GM23338 (cell line): Measurements from ENCODE around the gene FNDC3B. TPM values are rescaled to one million over a fixed set of nuclear protein-coding genes. Genes with fewer than 3 reads are reported as not detected.

ENCODE experiments used
- ATAC-seq: fragments of 200-7000 bp; cut with Tn5 transposase; 3 replicates; pipeline ENCODE4 v1.9.1; 2020
- DNase-seq: peaks from one replicate; pipeline ENCODE4 v3.0.0-alpha.2; 2015; ENCODE audit warnings: low spot score
- H2AFZ ChIP-seq: fragments of 200-600 bp; sonication (generic); 2 replicates; pipeline ENCODE4 v1.8.0; 2016; ENCODE audit warnings: antibody characterized with exemption, mild to moderate bottlenecking, moderate library complexity
- H3F3A ChIP-seq: fragments of 200-600 bp; sonication (generic); replicated peaks from 2 replicates; pipeline ENCODE4 v1.8.0; 2017; ENCODE audit warnings: antibody characterized with exemption, mixed run types, low read depth
- H3K27ac ChIP-seq: fragments of 200-600 bp; sonication (generic); 2 replicates; pipeline ENCODE4 v1.6.1; 2016; ENCODE audit warnings: low read depth
- H3K27me3 ChIP-seq: fragments of 200-600 bp; sonication (generic); 2 replicates; pipeline ENCODE4 v1.8.0; 2016; ENCODE audit warnings: mild to moderate bottlenecking, mixed run types, moderate library complexity; ENCODE audit not compliant: insufficient read depth
- H3K36me3 ChIP-seq: fragments of 200-600 bp; sonication (generic); 2 replicates; pipeline ENCODE4 v1.8.0; 2016; ENCODE audit warnings: mild to moderate bottlenecking; ENCODE audit not compliant: insufficient read depth
- H3K4me1 ChIP-seq: fragments of 200-600 bp; sonication (generic); 2 replicates; pipeline ENCODE4 v1.8.0; 2016; ENCODE audit warnings: mild to moderate bottlenecking, moderate library complexity; ENCODE audit not compliant: insufficient read depth
- H3K4me2 ChIP-seq: fragments of 200-600 bp; sonication (generic); 2 replicates; pipeline ENCODE4 v1.7.1; 2017; ENCODE audit warnings: mixed run types
- H3K4me3 ChIP-seq: fragments of 200-600 bp; sonication (generic); 2 replicates; pipeline ENCODE4 v1.6.1; 2016; ENCODE audit warnings: mixed run types
- H3K79me2 ChIP-seq: fragments of 200-600 bp; sonication (generic); replicated peaks from 2 replicates; pipeline ENCODE4 v1.8.0; 2017; ENCODE audit warnings: mild to moderate bottlenecking; ENCODE audit not compliant: insufficient read depth
- H3K9me2 ChIP-seq: fragments of 200-600 bp; sonication (generic); 2 replicates; pipeline ENCODE4 v1.8.0; 2017; ENCODE audit not compliant: insufficient read depth
- H4K20me1 ChIP-seq: fragments of 200-600 bp; sonication (generic); replicated peaks from 2 replicates; pipeline ENCODE4 v1.8.0; 2017; ENCODE audit warnings: mild to moderate bottlenecking; ENCODE audit not compliant: insufficient read depth
- H3K27ac Mint-ChIP-seq: 2 replicates; pipeline ENCODE4 v1.8.0; 2020; ENCODE audit warnings: inconsistent platforms, mild to moderate bottlenecking, moderate library complexity, mixed read lengths
- H3K27me3 Mint-ChIP-seq: 3 replicates; pipeline ENCODE4 v1.8.0; 2022; ENCODE audit warnings: low read depth, mild to moderate bottlenecking, moderate library complexity, mixed read lengths, inconsistent platforms; ENCODE audit not compliant: insufficient read depth, poor library complexity
- H3K36me3 Mint-ChIP-seq: 3 replicates; pipeline ENCODE4 v1.8.0; 2021; ENCODE audit warnings: low read depth, mild to moderate bottlenecking, inconsistent platforms, moderate library complexity, mixed read lengths
- H3K4me1 Mint-ChIP-seq: 3 replicates; pipeline ENCODE4 v1.8.0; 2020; ENCODE audit warnings: mild to moderate bottlenecking, inconsistent platforms, mixed read lengths
- H3K4me3 Mint-ChIP-seq: 3 replicates; pipeline ENCODE4 v1.8.0; 2021; ENCODE audit warnings: moderate library complexity, mild to moderate bottlenecking, inconsistent platforms, mixed read lengths
- H3K9me3 Mint-ChIP-seq: 3 replicates; pipeline ENCODE4 v1.8.0; 2020; ENCODE audit warnings: moderate library complexity, mild to moderate bottlenecking, inconsistent platforms, mixed read lengths
- ETS1 ChIP-seq: IDR thresholded peaks from 2 replicates; pipeline ENCODE4 v1.6.1; 2016; ENCODE audit warnings: antibody characterized with exemption
- EZH2 ChIP-seq: fragments of 200-600 bp; sonication (generic); IDR thresholded peaks from one replicate; pipeline ENCODE4 v1.8.0; 2017; ENCODE audit warnings: antibody characterized with exemption, mild to moderate bottlenecking, low read depth; ENCODE audit not compliant: unreplicated experiment
- NANOG ChIP-seq: IDR thresholded peaks from 2 replicates; pipeline ENCODE4 v1.6.1; 2016; ENCODE audit warnings: antibody characterized with exemption, borderline replicate concordance
- POLR2AphosphoS5 ChIP-seq: IDR thresholded peaks from 2 replicates; pipeline ENCODE4 v1.6.1; 2016; ENCODE audit warnings: antibody characterized with exemption, low read depth
- STAT1 ChIP-seq: IDR thresholded peaks from one replicate; pipeline ENCODE4 v1.6.1; 2016; ENCODE audit warnings: antibody characterized with exemption; ENCODE audit not compliant: unreplicated experiment
- ZNF331 ChIP-seq: fragments of 250-450 bp; sonication (Bioruptor Pico); IDR thresholded peaks from 2 replicates; pipeline ENCODE4 v1.5.0; 2020; ENCODE audit warnings: low read depth, mild to moderate bottlenecking, moderate library complexity
- polyA plus RNA-seq: library from polyadenylated mRNA; unstranded; fragments of >200 nt; fragmentation: Nextera tagmentation; extraction: Ambion mirVana; gene quantifications from 2 replicates; pipeline ENCODE4 v1.2.1, GENCODE V29; 2016
- total RNA-seq: library from RNA; depleted of rRNA; stranded (reverse); fragments of >200 nt; shearing (Covaris generic); gene quantifications from 2 replicates; pipeline ENCODE4 v1.2.3, GENCODE V29; 2014
- TF ChIP-seq, protein P1 (sequence below): IDR thresholded peaks from one replicate; pipeline ENCODE4 v1.6.1; 2018; ENCODE audit warnings: antibody characterized with exemption; ENCODE audit not compliant: unreplicated experiment

FNDC3B gene
- total and polyA plus RNA-seq, 2 experiments from 2014 or later: 19.1 to 55.4 TPM

DNA sequence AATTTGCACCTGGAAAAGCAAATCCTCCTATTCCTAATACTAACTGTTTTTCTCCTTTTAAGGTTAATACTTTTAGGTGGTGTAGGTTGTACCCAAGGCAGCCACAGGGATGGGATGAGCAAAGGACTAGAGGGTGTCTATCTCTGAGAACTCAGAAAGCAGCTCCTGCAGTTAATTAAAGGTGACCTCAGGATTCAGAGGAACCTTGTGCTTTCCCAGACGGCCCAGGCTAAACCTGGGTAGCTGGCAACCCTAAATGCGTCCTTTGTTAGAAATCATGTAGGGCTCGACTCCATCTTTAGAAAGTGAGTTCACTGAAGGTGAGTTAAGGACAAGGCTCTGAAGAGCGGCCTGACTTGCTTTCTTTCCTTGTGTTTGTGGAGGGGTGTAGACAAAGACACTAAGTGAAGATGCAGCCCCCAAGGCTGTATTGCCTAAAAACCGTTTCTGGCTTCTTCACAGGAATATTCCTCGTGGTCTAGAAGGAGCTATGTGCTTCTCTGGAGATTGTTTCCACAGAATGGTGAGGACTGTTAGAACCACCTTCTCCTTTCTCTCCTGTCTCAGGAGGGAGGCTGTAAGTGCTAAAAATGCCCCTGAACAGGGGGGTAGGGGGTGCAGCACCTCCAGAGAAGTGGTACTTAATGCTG is 14.9 kb downstream of the FNDC3B start:
- Mint-ChIP-seq H3K4me1 (peaks cover 40% of the 10 kb centered on the region), H3K27me3 (peaks cover 3% of the 10 kb centered on the region), H3K27ac (peak overlapping the region; percentile 71; the same call in 1 of the 2 replicates), H3K4me3 (no peak overlapping the region), H3K36me3 (peaks cover 33% of the 10 kb centered on the region), H3K9me3 (no peaks in the 10 kb centered on the region; the same call in 2 of the 3 replicates)
- H3K79me2 ChIP-seq: peaks cover 100% of the 10 kb centered on the region
- H3K4me1 ChIP-seq: peaks cover 28% of the 10 kb centered on the region; the same call in 1 of the 2 replicates
- TF ChIP-seq, protein P1, sequence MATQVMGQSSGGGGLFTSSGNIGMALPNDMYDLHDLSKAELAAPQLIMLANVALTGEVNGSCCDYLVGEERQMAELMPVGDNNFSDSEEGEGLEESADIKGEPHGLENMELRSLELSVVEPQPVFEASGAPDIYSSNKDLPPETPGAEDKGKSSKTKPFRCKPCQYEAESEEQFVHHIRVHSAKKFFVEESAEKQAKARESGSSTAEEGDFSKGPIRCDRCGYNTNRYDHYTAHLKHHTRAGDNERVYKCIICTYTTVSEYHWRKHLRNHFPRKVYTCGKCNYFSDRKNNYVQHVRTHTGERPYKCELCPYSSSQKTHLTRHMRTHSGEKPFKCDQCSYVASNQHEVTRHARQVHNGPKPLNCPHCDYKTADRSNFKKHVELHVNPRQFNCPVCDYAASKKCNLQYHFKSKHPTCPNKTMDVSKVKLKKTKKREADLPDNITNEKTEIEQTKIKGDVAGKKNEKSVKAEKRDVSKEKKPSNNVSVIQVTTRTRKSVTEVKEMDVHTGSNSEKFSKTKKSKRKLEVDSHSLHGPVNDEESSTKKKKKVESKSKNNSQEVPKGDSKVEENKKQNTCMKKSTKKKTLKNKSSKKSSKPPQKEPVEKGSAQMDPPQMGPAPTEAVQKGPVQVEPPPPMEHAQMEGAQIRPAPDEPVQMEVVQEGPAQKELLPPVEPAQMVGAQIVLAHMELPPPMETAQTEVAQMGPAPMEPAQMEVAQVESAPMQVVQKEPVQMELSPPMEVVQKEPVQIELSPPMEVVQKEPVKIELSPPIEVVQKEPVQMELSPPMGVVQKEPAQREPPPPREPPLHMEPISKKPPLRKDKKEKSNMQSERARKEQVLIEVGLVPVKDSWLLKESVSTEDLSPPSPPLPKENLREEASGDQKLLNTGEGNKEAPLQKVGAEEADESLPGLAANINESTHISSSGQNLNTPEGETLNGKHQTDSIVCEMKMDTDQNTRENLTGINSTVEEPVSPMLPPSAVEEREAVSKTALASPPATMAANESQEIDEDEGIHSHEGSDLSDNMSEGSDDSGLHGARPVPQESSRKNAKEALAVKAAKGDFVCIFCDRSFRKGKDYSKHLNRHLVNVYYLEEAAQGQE: no peak
- TF ChIP-seq ETS1: no peak
- no peak for TF ChIP-seq NANOG
- TF ChIP-seq POLR2AphosphoS5: no peak
- TF ChIP-seq EZH2: no peak
- DNase-seq (no peak), ATAC-seq (peak; percentile 76)
- H3K27ac ChIP-seq: 0 out of 2 replicates have a peak overlapping the region, but pooled peaks have one; percentile 55
- no peaks in the 10 kb centered on the region for H3K27me3 ChIP-seq
- H3K9me2 ChIP-seq: no peaks in the 10 kb centered on the region
- H2AFZ ChIP-seq: no peak overlapping the region
- no peaks in the 10 kb centered on the region for H3F3A ChIP-seq
- H3K4me3 ChIP-seq: no peak overlapping the region
- H4K20me1 ChIP-seq: peaks cover 19% of the 10 kb centered on the region
- H3K4me2 ChIP-seq: no peak overlapping the region
- no peaks in the 10 kb centered on the region for H3K36me3 ChIP-seq

GRCh38 chr3:172056416-172056815 is 17.0 kb downstream of the FNDC3B start:
- H3K4me1 Mint-ChIP-seq: peaks cover 43% of the 10 kb centered on the region
- Histone ChIP-seq H3K4me3 (no peak overlapping the region), H3K4me1 (peaks cover 28% of the 10 kb centered on the region; the same call in 1 of the 2 replicates), H4K20me1 (peaks cover 27% of the 10 kb centered on the region), H3K27ac (no peak overlapping the region; the same call in 1 of the 2 replicates), H2AFZ (no peak overlapping the region), H3K4me2 (no peak overlapping the region), H3K36me3 (no peaks in the 10 kb centered on the region), H3K27me3 (no peaks in the 10 kb centered on the region), H3K79me2 (peaks cover 99% of the 10 kb centered on the region), H3F3A (no peaks in the 10 kb centered on the region), H3K9me2 (no peaks in the 10 kb centered on the region)
- peak overlapping the region; percentile 18; the same call in 1 of the 2 replicates for H3K27ac Mint-ChIP-seq
- H3K9me3 Mint-ChIP-seq: no peaks in the 10 kb centered on the region; the same call in 2 of the 3 replicates
- H3K36me3 Mint-ChIP-seq: peaks cover 14% of the 10 kb centered on the region
- no peak overlapping the region for H3K4me3 Mint-ChIP-seq
- H3K27me3 Mint-ChIP-seq: peaks cover 3% of the 10 kb centered on the region
- DNase-seq: no peak
- no peak for ATAC-seq
- TF ChIP-seq ZNF331 (CRISPR knock-in tag) (no peak), STAT1 (no peak)
- TF ChIP-seq, protein P1: no peak
